B cell (primary cell): ENCODE data around the gene USB1. TPM values are rescaled to one million over a fixed set of nuclear protein-coding genes. Genes with fewer than 3 reads are reported as not detected.

Source experiments
- ATAC-seq: fragments of 200-7000 bp; cut with Tn5 transposase; one replicate; pipeline ENCODE4 v1.10.0; 2021; ENCODE audit warnings: low read depth, mild to moderate bottlenecking, moderate number of reproducible peaks, moderate library complexity
- CTCF ChIA-PET: fragments of 350-600 bp; sonication (Branson Sonifier 250); formaldehyde crosslinking; loops from one replicate; lab custom pipeline; 2021; ENCODE audit warnings: antibody characterized with exemption, inconsistent platforms; lab: Charles Lee
- POLR2A ChIA-PET: fragments of 350-600 bp; sonication (Branson Sonifier 250); formaldehyde crosslinking; loops from one replicate; lab custom pipeline; 2021; ENCODE audit warnings: antibody characterized with exemption; lab: Charles Lee
- DNase-seq: peaks from one replicate; pipeline ENCODE4 v3.0.0; 2013
- H2AFZ ChIP-seq: 2 replicates; pipeline ENCODE4 v1.6.1; 2012; ENCODE audit warnings: mild to moderate bottlenecking, low read depth, low read length; ENCODE audit not compliant: insufficient read depth, poor library complexity, severe bottlenecking
- H3K27ac ChIP-seq, 2 donors: 1 replicate in 1 of 2; 2 replicates in 1 of 2; pipeline ENCODE4 v1.5.1; 2012 to 2013; ENCODE audit warnings: low read length in 2 of 2, mild to moderate bottlenecking in 2 of 2, moderate library complexity in 1 of 2
- H3K27me3 ChIP-seq, 4 experiments: fragments of 200-600 bp in 1 of 4; sonication (generic) in 1 of 4; replicated peaks in 1 of 4; 1 replicate in 2 of 4; 2 replicates in 2 of 4; pipeline versions ENCODE4 v1.6.1 to v1.7.0; 2013 to 2016; ENCODE audit warnings: low read length in 3 of 4, mild to moderate bottlenecking in 2 of 4, mixed read lengths in 1 of 4, moderate library complexity in 1 of 4; ENCODE audit not compliant: insufficient read depth in 4 of 4, control insufficient read depth in 3 of 4; ENCODE audit errors: control extremely low read depth in 1 of 4
- H3K36me3 ChIP-seq, 2 experiments: replicated peaks in 1 of 2; 1 replicate in 1 of 2; 2 replicates in 1 of 2; pipeline versions ENCODE4 v1.6.1 to v1.7.1; 2013; ENCODE audit warnings: low read length in 1 of 2; ENCODE audit not compliant: insufficient read depth in 2 of 2, control insufficient read depth in 1 of 2; ENCODE audit errors: control extremely low read depth in 1 of 2, extremely low read depth in 1 of 2
- H3K4me1 ChIP-seq, 2 donors: fragments of 200-600 bp in 1 of 2; sonication (generic) in 1 of 2; 1 replicate in 1 of 2; 2 replicates in 1 of 2; pipeline versions ENCODE4 v1.5.1 to v1.6.1; 2013 to 2017; ENCODE audit warnings: low read length in 2 of 2; ENCODE audit not compliant: control insufficient read depth in 2 of 2, insufficient read depth in 2 of 2
- H3K4me2 ChIP-seq: replicated peaks from 2 replicates; pipeline ENCODE3; 2012; ENCODE audit warnings: mild to moderate bottlenecking, low read depth, low read length; ENCODE audit not compliant: poor library complexity, severe bottlenecking
- H3K4me3 ChIP-seq, 5 experiments: fragments of 200-600 bp in 1 of 5; sonication (generic) in 1 of 5; 1 replicate in 3 of 5; 2 replicates in 2 of 5; pipeline versions ENCODE4 v1.5.1 to v1.7.0; 2011 to 2016; ENCODE audit warnings: low read length in 4 of 5, mild to moderate bottlenecking in 4 of 5, low read depth in 2 of 5, control low read depth in 1 of 5, moderate library complexity in 1 of 5; ENCODE audit not compliant: insufficient read depth in 1 of 5; ENCODE audit errors: control extremely low read depth in 1 of 5, extremely low read depth in 1 of 5
- H3K79me2 ChIP-seq: fragments of 200-600 bp; sonication (generic); one replicate; pipeline ENCODE4 v1.6.0; 2016; ENCODE audit warnings: low read length; ENCODE audit not compliant: control insufficient read depth, insufficient read depth
- H3K9ac ChIP-seq: fragments of 200-600 bp; sonication (generic); 2 replicates; pipeline ENCODE4 v1.6.1; 2017; ENCODE audit warnings: mild to moderate bottlenecking, low read length, moderate library complexity
- H3K9me3 ChIP-seq, 3 donors: one replicate each; pipeline versions ENCODE4 v1.6.1 to v1.7.1; 2013; ENCODE audit warnings: low read length in 2 of 3; ENCODE audit not compliant: control insufficient read depth in 2 of 3, insufficient read depth in 1 of 3; ENCODE audit errors: control extremely low read depth in 1 of 3
- H4K20me1 ChIP-seq: 2 replicates; pipeline ENCODE4 v1.6.0; 2012; ENCODE audit warnings: mild to moderate bottlenecking, low read length; ENCODE audit not compliant: insufficient read depth, control insufficient read depth, poor library complexity, severe bottlenecking
- H3K27ac Mint-ChIP-seq: one replicate; pipeline ENCODE4 v1.8.0; 2021; ENCODE audit warnings: mixed read lengths
- H3K27me3 Mint-ChIP-seq: one replicate; pipeline ENCODE4 v1.8.0; 2021; ENCODE audit warnings: mixed read lengths
- H3K4me1 Mint-ChIP-seq: one replicate; pipeline ENCODE4 v1.8.0; 2021; ENCODE audit warnings: mixed read lengths
- H3K4me3 Mint-ChIP-seq: one replicate; pipeline ENCODE4 v1.8.0; 2021; ENCODE audit warnings: mixed read lengths
- H3K9me3 Mint-ChIP-seq: one replicate; pipeline ENCODE4 v1.8.0; 2022; ENCODE audit warnings: mixed read lengths; ENCODE audit not compliant: insufficient read depth
- CTCF ChIP-seq: fragments of 200-600 bp; IDR thresholded peaks from one replicate; pipeline ENCODE4 v1.8.0; 2022; ENCODE audit warnings: antibody characterized with exemption, mild to moderate bottlenecking
- EZH2 ChIP-seq: IDR thresholded peaks from 2 replicates; pipeline ENCODE4 v1.6.1; 2012; ENCODE audit warnings: borderline replicate concordance, low read depth, mild to moderate bottlenecking, moderate library complexity, low read length; ENCODE audit not compliant: insufficient read depth, poor library complexity, severe bottlenecking
- WGBS: methylation state at CpG from one replicate; pipeline ENCODE4 v1.1.5; 2013; ENCODE audit warnings: missing lambda C conversion rate; ENCODE audit not compliant: insufficient coverage; 5-methylcytosine and 5-hydroxymethylcytosine counted together
- intact Hi-C: fragments of 100-400 bp; cut with micrococcal nuclease; formaldehyde crosslinking; loops from one replicate; pipeline ENCODE4 v1.10.0; 2022
- polyA plus RNA-seq: library from polyadenylated mRNA; depleted of rRNA; stranded (reverse); fragments of >200 nt; gene quantifications from 2 replicates; pipeline ENCODE4 v1.2.3, GENCODE V29; 2012
- total RNA-seq, 2 donors: library from RNA; stranded (reverse); fragments of 120-200 nt in 1 of 2; gene quantifications; 1 replicate in 1 of 2; 2 replicates in 1 of 2; pipeline versions ENCODE4 v1.2.3 to v1.2.4, GENCODE V29; 2013 to 2022

The USB1 gene
- total and polyA plus RNA-seq, 2 donors (not counting 1 experiment from before 2014, with no cell fraction given), result 32.8 to 37.0 TPM

- no peaks in the 10 kb centered on the region for H3K9me3 ChIP-seq
- peak overlapping the region; percentile 76 for H3K27ac Mint-ChIP-seq
- no peaks in the 10 kb centered on the region for H3K27me3 Mint-ChIP-seq
- peaks cover 41% of the 10 kb centered on the region for H4K20me1 ChIP-seq
- WGBS, result 92% methylated on average over 2 of the region's 3 CpGs
- TF ChIP-seq CTCF (no peak), EZH2 (no peak)
- H2AFZ ChIP-seq, result no peak overlapping the region
- H3K9me3 Mint-ChIP-seq, result no peaks in the 10 kb centered on the region
- H3K4me1 ChIP-seq, result peaks cover 22 to 34% of the 10 kb centered on the region in 2 donors
- H3K4me3 ChIP-seq, result peak overlapping the region in 1 of 5 experiments; percentile 85
- ChIA-PET POLR2A (interaction anchor here (0.6 kb wide), 1 partner anchor 403 kb away, joined by 3 read pairs; no protein-coding TSS in a partner anchor), CTCF (interaction anchor here (1.1 to 1.7 kb wide), 2 partner anchors 14 to 92 kb away, joined by 3 to 4 read pairs; no protein-coding TSS in a partner anchor)
- intact Hi-C loops, result no loop called here
- H3K36me3 ChIP-seq, result peaks cover 0 to 21% of the 10 kb centered on the region in 2 experiments
- peak overlapping the region; percentile 100 for H3K4me2 ChIP-seq
- H3K27me3 ChIP-seq, result no peaks in the 10 kb centered on the region
- peaks cover 32% of the 10 kb centered on the region for H3K4me1 Mint-ChIP-seq
- H3K4me3 Mint-ChIP-seq, result peak overlapping the region; percentile 81
- H3K9ac ChIP-seq, result no peak overlapping the region
- H3K27ac ChIP-seq, result no peak overlapping the region
- H3K79me2 ChIP-seq, result peaks cover 22% of the 10 kb centered on the region
- ATAC-seq, result no peak
- DNase-seq, result no peak
These were observed 2.2 kb upstream of the USB1 start for GRCh38 chr16:57998992-57999365.

GRCh38 chr16:57999366-57999970 lies 1.7 kb upstream of the USB1 start:
- peaks cover 0 to 25% of the 10 kb centered on the region in 2 experiments for H3K36me3 ChIP-seq
- ATAC-seq (no peak), DNase-seq (peak; percentile 51)
- H3K9ac ChIP-seq, result peak overlapping the region; percentile 90
- H4K20me1 ChIP-seq, result peaks cover 37% of the 10 kb centered on the region
- H3K4me3 ChIP-seq, result peak overlapping the region; percentile 19 to 91 (median 85)
- H3K4me1 ChIP-seq, result peaks cover 21 to 33% of the 10 kb centered on the region in 2 donors
- no peaks in the 10 kb centered on the region for H3K9me3 ChIP-seq
- Mint-ChIP-seq H3K9me3 (no peaks in the 10 kb centered on the region), H3K4me1 (peaks cover 32% of the 10 kb centered on the region), H3K27ac (peak overlapping the region; percentile 76), H3K4me3 (peak overlapping the region; percentile 81), H3K27me3 (no peaks in the 10 kb centered on the region)
- H2AFZ ChIP-seq, result peak overlapping the region; percentile 83
- ChIA-PET CTCF (interaction anchor here (0.7 to 1.9 kb wide), 6 partner anchors 10 to 684 kb away, joined by 3 to 6 read pairs (median 3); no protein-coding TSS in a partner anchor), POLR2A (interaction anchor here (0.6 kb wide), 1 partner anchor 25 kb away, joined by 3 read pairs; no protein-coding TSS in a partner anchor)
- peak overlapping the region; percentile 100 for H3K4me2 ChIP-seq
- no peak for TF ChIP-seq EZH2
- no peak for TF ChIP-seq CTCF
- H3K27me3 ChIP-seq, result no peaks in the 10 kb centered on the region
- H3K27ac ChIP-seq, result peak overlapping the region; percentile 32 to 74
- 6% methylated on average over 5 of the region's 6 CpGs for WGBS
- peaks cover 18% of the 10 kb centered on the region for H3K79me2 ChIP-seq
- intact Hi-C loops, result no loop called here
